Breast epithelium (tissue), 4 donors: ENCODE data around the gene CFAP46. TPM values are rescaled to one million over a fixed set of nuclear protein-coding genes. Genes with fewer than 3 reads are reported as not detected.
A peak's percentile ranks its signal among the peaks of the same experiment; 100 is the strongest.
"Not testable (repeated sequence)": the region's sequence is repeated elsewhere in the genome, so short reads cannot be mapped to it uniquely, and the experiment has no call there.

Experiments used
- DNase-seq, 2 donors: peaks; one replicate each; pipeline ENCODE4 v3.0.0-alpha.2; 2019; ENCODE audit warnings: low spot score in 2 of 2
- H3K27ac ChIP-seq, 2 donors: fragments of 200-600 bp; sonication (generic) in 1 of 2; one replicate each; pipeline ENCODE4 v1.5.1; 2016 to 2019; ENCODE audit warnings: mild to moderate bottlenecking in 1 of 2
- H3K27me3 ChIP-seq, 2 donors: fragments of 200-600 bp; sonication (generic) in 1 of 2; one replicate each; pipeline versions ENCODE4 v1.5.1 to v1.6.0; 2017 to 2019; ENCODE audit warnings: control low read depth in 1 of 2, mild to moderate bottlenecking in 1 of 2
- H3K36me3 ChIP-seq: fragments of 200-600 bp; one replicate; pipeline ENCODE4 v1.5.1; 2019
- H3K4me1 ChIP-seq, 2 donors: fragments of 200-600 bp; sonication (generic); one replicate each; pipeline ENCODE4 v1.5.1; 2016 to 2019; ENCODE audit warnings: control low read depth in 1 of 2
- H3K4me3 ChIP-seq, 3 donors: fragments of 200-600 bp; sonication (generic); 1 replicate in 2 of 3; 2 replicates in 1 of 3; pipeline ENCODE4 v1.5.1; 2016 to 2019; ENCODE audit warnings: mild to moderate bottlenecking in 3 of 3, moderate library complexity in 2 of 3
- H3K9me3 ChIP-seq, 2 donors: fragments of 200-600 bp; sonication (generic) in 1 of 2; one replicate each; pipeline ENCODE4 v1.5.1; 2016 to 2019; ENCODE audit warnings: control low read depth in 1 of 2
- CTCF ChIP-seq, 3 donors: fragments of 450-650 bp; IDR thresholded peaks; one replicate each; pipeline ENCODE4 v1.5.1; 2016 to 2017; ENCODE audit warnings: antibody characterized with exemption in 3 of 3, mild to moderate bottlenecking in 3 of 3, moderate library complexity in 3 of 3
- POLR2A ChIP-seq: fragments of 450-650 bp; IDR thresholded peaks from one replicate; pipeline ENCODE4 v1.6.1; 2016; ENCODE audit warnings: antibody characterized with exemption, mild to moderate bottlenecking, moderate library complexity
- POLR2AphosphoS5 ChIP-seq, 3 donors: sonication (generic); formaldehyde crosslinking; IDR thresholded peaks; one replicate each; pipeline ENCODE4 v1.6.1; 2017; ENCODE audit warnings: antibody characterized with exemption in 3 of 3
- intact Hi-C: fragments of 100-400 bp; cut with DNase I; formaldehyde crosslinking; loops from one replicate; pipeline ENCODE4 v1.15.1; 2023; ENCODE audit warnings: low total_unique reads
- total RNA-seq, 3 donors: library from RNA; depleted of rRNA; stranded (reverse); fragments of >200 nt; gene quantifications; one replicate each; pipeline ENCODE4 v1.1.0, GENCODE V29; 2016

Gene CFAP46
- total RNA-seq, 3 donors from 2014 or later, result 0.16 to 0.73 (median 0.66) TPM

GRCh38 chr10:132826524-132827422, 115.6 kb downstream of the CFAP46 start:
- TF ChIP-seq CTCF (IDR thresholded peaks at IDR 0.05), result no peak
- no peak for TF ChIP-seq POLR2AphosphoS5 (IDR thresholded peaks at IDR 0.05)
- no peak for TF ChIP-seq POLR2A
- peak in 1 of 2 donors; percentile 31 for DNase-seq
- Histone ChIP-seq H3K4me3 (no peak overlapping the region), H3K36me3 (no peaks in the 10 kb centered on the region), H3K27me3 (no peaks in the 10 kb centered on the region), H3K27ac (no peak overlapping the region), H3K9me3 (no peaks in the 10 kb centered on the region), H3K4me1 (no peaks in the 10 kb centered on the region)
- intact Hi-C loops, result no loop called here

- intact Hi-C loops, H3K27ac ChIP-seq, H3K27me3 ChIP-seq, H3K9me3 ChIP-seq, H3K36me3 ChIP-seq, H3K4me1 ChIP-seq, H3K4me3 ChIP-seq: not testable (repeated sequence)
- peak in 1 of 2 donors; percentile 33 for DNase-seq
Observed at GRCh38 chr10:132825783-132826523, 116.4 kb downstream of the CFAP46 start.

GRCh38 chr10:132820056-132820455, 122.3 kb downstream of the CFAP46 start:
- intact Hi-C loops, result no loop called here
- Histone ChIP-seq H3K9me3 (no peaks in the 10 kb centered on the region), H3K4me1 (no peaks in the 10 kb centered on the region), H3K36me3 (no peaks in the 10 kb centered on the region), H3K4me3 (no peak overlapping the region), H3K27ac (no peak overlapping the region), H3K27me3 (peaks cover 0 to 25% of the 10 kb centered on the region in 2 donors)
- DNase-seq, result no peak
- TF ChIP-seq CTCF (IDR thresholded peaks at IDR 0.05), result no peak
- no peak for TF ChIP-seq POLR2AphosphoS5 (IDR thresholded peaks at IDR 0.05)
- TF ChIP-seq POLR2A, result no peak

DNA sequence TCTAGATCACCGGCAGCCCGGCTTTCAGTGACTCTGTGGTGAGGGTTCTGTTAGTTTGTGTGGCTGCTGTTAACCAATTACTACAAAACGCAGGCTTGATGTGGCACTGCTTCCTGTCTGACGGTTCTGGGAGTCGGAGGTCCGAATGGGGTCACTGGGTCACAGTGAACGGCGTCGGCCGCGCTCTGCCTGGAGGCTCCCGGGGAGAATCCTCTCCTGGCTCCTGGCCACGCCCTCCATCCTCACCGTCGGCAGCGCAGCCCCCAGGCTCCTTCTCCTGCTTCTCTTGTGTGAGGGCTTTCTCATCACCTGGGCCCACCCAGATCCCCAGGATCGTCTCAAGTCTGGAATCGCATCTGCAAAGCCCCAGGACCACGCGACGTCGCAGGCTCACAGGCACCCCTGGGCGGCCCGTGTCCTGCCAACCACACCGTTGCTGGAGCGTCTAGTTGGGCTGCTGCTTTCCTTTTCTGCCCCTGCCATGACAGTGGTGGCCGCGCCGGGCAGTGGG, 124.6 kb downstream of the CFAP46 start:
- TF ChIP-seq CTCF (IDR thresholded peaks at IDR 0.05) (no peak), POLR2AphosphoS5 (IDR thresholded peaks at IDR 0.05) (no peak), POLR2A (no peak)
- no peak for DNase-seq
- Histone ChIP-seq H3K4me1 (no peaks in the 10 kb centered on the region), H3K9me3 (no peaks in the 10 kb centered on the region), H3K27me3 (peaks cover 0 to 42% of the 10 kb centered on the region in 2 donors), H3K27ac (no peak overlapping the region), H3K36me3 (no peaks in the 10 kb centered on the region), H3K4me3 (no peak overlapping the region)
- intact Hi-C loops, result no loop called here

- peaks cover 0 to 52% of the 10 kb centered on the region in 2 donors for H3K27me3 ChIP-seq
- no peak overlapping the region for H3K27ac ChIP-seq
- intact Hi-C loops, result no loop called here
- no peaks in the 10 kb centered on the region for H3K36me3 ChIP-seq
- no peaks in the 10 kb centered on the region for H3K4me1 ChIP-seq
- no peak for DNase-seq
- TF ChIP-seq POLR2A (no peak), POLR2AphosphoS5 (IDR thresholded peaks at IDR 0.05) (no peak), CTCF (IDR thresholded peaks at IDR 0.05) (no peak)
- H3K9me3 ChIP-seq, result no peaks in the 10 kb centered on the region
- H3K4me3 ChIP-seq, result no peak overlapping the region
Observed at GRCh38 chr10:132816718-132817117, 125.7 kb downstream of the CFAP46 start.
